ENCODE measurements around the gene CABLES1.

- TF ChIP-seq CHD2 (IDR thresholded peaks at IDR 0.05; ENCODE audit: low read length, partially characterized antibody) (no peak), CTCF (IDR thresholded peaks at IDR 0.05) (no peak), JUND (IDR thresholded peaks at IDR 0.05) (no peak), EP300 (IDR thresholded peaks at IDR 0.05; ENCODE audit: borderline replicate concordance in 1 of 2, low read depth in 1 of 2, low read length in 1 of 2) (no peak), POLR2AphosphoS5 (IDR thresholded peaks at IDR 0.05; ENCODE audit: low read depth, low read length) (no peak), TAF1 (IDR thresholded peaks at IDR 0.05; ENCODE audit: borderline replicate concordance, low read depth, low read length) (no peak), USF1 (IDR thresholded peaks at IDR 0.05; ENCODE audit: borderline replicate concordance, low read depth) (no peak), MEF2A (IDR thresholded peaks at IDR 0.05; ENCODE audit: borderline replicate concordance, low read depth) (no peak), PBX3 (IDR thresholded peaks at IDR 0.05) (no peak), YY1 (IDR thresholded peaks at IDR 0.05; ENCODE audit: low read depth) (no peak), RCOR1 (IDR thresholded peaks at IDR 0.05; ENCODE audit: low read length) (no peak), REST (IDR thresholded peaks at IDR 0.05; ENCODE audit: low read depth, low read length) (no peak), NRF1 (IDR thresholded peaks at IDR 0.05; ENCODE audit: low read depth, low read length) (no peak), USF2 (IDR thresholded peaks at IDR 0.05; ENCODE audit: borderline replicate concordance, low read depth, low read length) (no peak)
Observed at GRCh38 chr18:23307567-23308295, 172.4 kb downstream of the CABLES1 start.
